ENCODE measurements around the gene POMGNT2.
"Not testable (repeated sequence)": the region's sequence is repeated elsewhere in the genome, so short reads cannot be mapped to it uniquely, and the experiment has no call there.

Gene POMGNT2

DNA sequence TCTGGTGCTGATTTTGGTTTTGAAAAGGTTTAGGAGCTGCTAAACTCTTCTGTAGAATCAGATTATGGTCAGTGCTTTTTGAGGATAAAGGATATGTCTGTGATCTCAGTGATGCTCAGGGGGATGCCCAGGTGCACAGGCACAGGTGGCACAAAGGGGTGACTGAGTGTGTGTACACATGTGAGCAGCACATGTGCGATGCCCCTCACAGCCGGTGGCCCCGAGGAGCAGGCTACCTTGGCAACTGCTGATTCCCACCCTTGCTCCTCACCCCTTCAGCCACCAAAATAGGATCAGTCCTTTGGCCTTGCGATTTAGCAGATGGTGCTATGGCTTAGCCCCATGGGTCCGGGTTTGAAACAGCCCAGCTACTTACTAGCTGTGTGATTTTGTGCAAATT is 51.1 kb downstream of the POMGNT2 start:
- TF ChIP-seq, protein P1, sequence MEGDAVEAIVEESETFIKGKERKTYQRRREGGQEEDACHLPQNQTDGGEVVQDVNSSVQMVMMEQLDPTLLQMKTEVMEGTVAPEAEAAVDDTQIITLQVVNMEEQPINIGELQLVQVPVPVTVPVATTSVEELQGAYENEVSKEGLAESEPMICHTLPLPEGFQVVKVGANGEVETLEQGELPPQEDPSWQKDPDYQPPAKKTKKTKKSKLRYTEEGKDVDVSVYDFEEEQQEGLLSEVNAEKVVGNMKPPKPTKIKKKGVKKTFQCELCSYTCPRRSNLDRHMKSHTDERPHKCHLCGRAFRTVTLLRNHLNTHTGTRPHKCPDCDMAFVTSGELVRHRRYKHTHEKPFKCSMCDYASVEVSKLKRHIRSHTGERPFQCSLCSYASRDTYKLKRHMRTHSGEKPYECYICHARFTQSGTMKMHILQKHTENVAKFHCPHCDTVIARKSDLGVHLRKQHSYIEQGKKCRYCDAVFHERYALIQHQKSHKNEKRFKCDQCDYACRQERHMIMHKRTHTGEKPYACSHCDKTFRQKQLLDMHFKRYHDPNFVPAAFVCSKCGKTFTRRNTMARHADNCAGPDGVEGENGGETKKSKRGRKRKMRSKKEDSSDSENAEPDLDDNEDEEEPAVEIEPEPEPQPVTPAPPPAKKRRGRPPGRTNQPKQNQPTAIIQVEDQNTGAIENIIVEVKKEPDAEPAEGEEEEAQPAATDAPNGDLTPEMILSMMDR (IDR thresholded peaks at IDR 0.05; ENCODE audit: low read depth, low read length, missing control alignments): no peak
- DNase-seq (ENCODE audit: low read depth): no peak
- in situ Hi-C loops (cut with HindIII; ENCODE audit: low sequenced_read_pairs): no loop called here
- H3K4me3 ChIP-seq (ENCODE audit: low read depth, low read length): no peak overlapping the region

DNA sequence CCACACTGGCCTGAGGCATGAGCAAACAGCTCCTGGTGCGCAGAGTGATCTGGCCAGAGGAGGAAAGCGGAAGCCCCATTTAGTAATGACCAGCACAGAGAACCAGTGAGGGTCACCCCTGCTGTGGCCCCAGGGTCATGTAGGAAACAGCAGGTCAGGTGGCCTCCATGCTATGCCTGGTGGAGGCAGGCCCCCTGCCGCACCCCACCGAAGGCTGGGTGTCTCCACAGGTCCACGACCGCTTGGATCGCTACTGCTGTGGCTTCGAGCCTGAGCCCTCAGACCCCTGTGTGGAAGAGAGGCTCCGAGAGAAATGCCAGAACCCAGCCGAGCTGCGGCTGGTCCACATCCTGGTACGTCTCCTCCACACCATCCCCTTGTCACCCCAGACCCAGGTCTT is 52.6 kb downstream of the POMGNT2 start:
- no peak overlapping the region for H3K4me3 ChIP-seq (ENCODE audit: low read depth, low read length)
- DNase-seq (ENCODE audit: low read depth): no peak
- TF ChIP-seq, protein P1 (IDR thresholded peaks at IDR 0.05; ENCODE audit: low read depth, low read length, missing control alignments): no peak
- in situ Hi-C loops (cut with HindIII; ENCODE audit: low sequenced_read_pairs): no loop called here

DNA sequence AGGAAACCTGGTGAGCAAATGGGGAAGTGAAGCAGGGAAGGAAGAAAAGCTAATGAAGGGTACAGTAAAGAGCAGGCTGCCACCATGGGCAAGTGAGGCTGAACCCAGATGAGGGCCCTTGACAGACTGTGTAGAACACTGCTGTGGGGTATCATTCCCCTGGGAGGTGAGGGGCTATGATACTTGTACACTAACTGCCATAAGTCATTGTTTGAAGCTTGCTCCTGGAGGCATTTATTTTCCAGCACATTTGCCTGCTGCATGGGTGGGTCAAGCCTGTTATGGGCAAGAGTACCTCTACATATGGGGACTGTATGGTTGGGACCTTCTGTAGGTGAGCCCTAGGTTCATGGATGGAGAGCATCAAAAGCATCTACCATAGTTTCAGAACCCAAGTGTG is 57.4 kb downstream of the POMGNT2 start:
- no peak overlapping the region for H3K4me3 ChIP-seq (ENCODE audit: low read depth, low read length)
- TF ChIP-seq, protein P1 (IDR thresholded peaks at IDR 0.05; ENCODE audit: low read depth, low read length, missing control alignments): no peak
- DNase-seq (ENCODE audit: low read depth): no peak
- in situ Hi-C loops (cut with HindIII; ENCODE audit: low sequenced_read_pairs): no loop called here

DNA sequence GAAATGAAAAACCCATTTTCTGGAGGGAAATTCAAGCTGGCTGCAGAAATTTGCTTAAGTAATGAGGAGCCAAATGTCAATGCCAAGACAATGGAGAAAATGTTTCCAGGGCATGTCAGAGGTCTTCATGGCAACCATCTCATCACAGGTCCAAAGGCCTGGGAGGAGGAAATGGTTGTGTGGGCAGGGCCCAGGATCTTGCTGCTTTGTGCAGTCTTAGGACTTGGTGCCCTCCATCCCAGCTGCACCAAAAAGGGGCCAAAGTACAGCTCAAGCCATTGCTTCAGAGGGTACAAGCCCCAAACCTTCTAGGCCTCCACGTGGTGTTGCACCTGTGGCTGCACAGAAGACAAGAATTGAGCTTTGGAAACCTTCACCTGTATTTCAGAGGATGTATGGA is 59.3 kb downstream of the POMGNT2 start:
- H3K4me3 ChIP-seq (ENCODE audit: low read depth, low read length): no peak overlapping the region
- in situ Hi-C loops (cut with HindIII; ENCODE audit: low sequenced_read_pairs): no loop called here
- no peak for DNase-seq (ENCODE audit: low read depth)
- TF ChIP-seq, protein P1 (IDR thresholded peaks at IDR 0.05; ENCODE audit: low read depth, low read length, missing control alignments): no peak

DNA sequence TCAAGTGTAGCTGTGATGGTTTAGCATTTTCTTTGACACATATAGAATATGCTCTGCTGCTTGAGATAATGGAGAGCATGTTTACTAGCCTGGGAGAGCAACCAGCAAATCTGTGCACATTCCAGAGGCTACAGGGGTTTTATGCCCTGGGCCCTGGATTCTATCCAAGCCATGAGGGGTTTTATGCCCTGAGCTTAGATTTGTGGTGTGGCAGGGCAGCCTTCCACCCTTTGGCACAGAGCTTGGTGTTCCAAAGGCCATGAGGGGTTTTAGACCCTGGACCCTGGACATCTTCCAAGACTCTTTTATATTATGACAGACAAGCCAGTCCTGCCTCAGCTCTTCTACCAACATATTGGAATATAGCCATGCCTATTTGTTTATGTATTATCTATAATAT is 60.8 kb downstream of the POMGNT2 start:
- in situ Hi-C loops (cut with HindIII; ENCODE audit: low sequenced_read_pairs); DNase-seq (ENCODE audit: low read depth): not testable (repeated sequence)

DNA sequence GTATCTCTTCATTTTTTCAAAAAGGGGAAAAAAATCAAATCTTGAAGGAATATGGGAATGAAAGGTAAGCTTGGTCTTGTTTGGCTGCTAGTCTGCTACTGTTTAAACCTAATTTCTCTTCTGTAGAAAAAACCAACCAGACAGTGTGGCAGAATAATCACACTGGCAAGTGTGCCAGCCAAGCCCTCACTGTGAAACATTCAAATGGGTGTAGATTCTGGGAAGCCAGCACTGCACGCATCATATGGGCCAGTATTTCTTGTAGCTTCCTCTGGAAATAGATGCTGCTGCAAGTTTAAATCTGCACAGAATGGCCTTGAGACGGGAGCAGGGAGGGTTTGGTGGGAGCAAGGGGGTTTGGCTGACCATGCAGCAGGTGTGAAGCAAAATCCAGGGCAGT is 62.1 kb downstream of the POMGNT2 start:
- in situ Hi-C loops (cut with HindIII; ENCODE audit: low sequenced_read_pairs): no loop called here
- DNase-seq (ENCODE audit: low read depth): no peak
- no peak overlapping the region for H3K4me3 ChIP-seq (ENCODE audit: low read depth, low read length)
- TF ChIP-seq, protein P1 (IDR thresholded peaks at IDR 0.05; ENCODE audit: low read depth, low read length, missing control alignments): no peak

More for the DNA sequence above, 60.8 kb downstream of the POMGNT2 start:
- H3K4me3 ChIP-seq (ENCODE audit: low read depth, low read length): not testable (repeated sequence)

DNA sequence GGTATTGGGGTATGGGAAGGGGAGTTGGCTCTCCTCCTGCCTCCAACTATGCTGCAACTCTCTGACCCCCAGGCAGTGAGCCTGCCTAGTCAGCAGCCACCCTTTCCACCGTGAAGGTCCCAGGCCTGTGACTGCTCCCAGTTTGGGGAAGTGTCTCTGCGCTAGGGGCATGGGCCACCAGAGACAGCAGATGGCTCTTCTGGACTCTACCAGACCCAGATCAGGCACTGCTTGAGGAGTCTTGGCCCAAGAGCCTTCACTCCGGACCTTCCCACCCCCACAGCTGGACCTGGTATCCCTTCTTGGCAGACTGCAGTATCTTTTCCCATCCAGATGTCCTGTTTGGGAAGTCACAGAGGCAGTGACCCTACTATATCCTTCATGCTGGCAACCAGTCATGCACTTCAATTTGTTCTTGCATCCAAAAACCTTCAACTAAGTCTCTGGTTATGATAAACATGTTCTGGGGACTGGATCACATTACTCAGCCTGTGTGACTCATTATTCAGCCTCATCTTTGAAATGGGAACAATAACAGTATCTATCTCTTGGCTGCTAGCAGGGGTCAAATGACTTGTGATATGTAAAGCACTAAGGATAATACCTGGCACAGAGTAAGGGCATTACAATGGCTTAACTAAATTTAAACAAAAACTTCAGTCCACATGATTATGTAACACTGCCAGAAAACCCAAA is 62.7 kb downstream of the POMGNT2 start:
- in situ Hi-C loops (cut with HindIII; ENCODE audit: low sequenced_read_pairs): no loop called here
- TF ChIP-seq, protein P1 (IDR thresholded peaks at IDR 0.05; ENCODE audit: low read depth, low read length, missing control alignments): no peak
- no peak for DNase-seq (ENCODE audit: low read depth)
- H3K4me3 ChIP-seq (ENCODE audit: low read depth, low read length): no peak overlapping the region
